Astrocyte of the hippocampus (primary cell): Measurements from ENCODE around the gene ANTKMT.
"Not testable (repeated sequence)": the region's sequence is repeated elsewhere in the genome, so short reads cannot be mapped to it uniquely, and the experiment has no call there.

Experiments used
- DNase-seq: peaks from one replicate; pipeline ENCODE4 v3.0.0; 2011; ENCODE audit warnings: low read depth, low spot score

Gene ANTKMT

DNA sequence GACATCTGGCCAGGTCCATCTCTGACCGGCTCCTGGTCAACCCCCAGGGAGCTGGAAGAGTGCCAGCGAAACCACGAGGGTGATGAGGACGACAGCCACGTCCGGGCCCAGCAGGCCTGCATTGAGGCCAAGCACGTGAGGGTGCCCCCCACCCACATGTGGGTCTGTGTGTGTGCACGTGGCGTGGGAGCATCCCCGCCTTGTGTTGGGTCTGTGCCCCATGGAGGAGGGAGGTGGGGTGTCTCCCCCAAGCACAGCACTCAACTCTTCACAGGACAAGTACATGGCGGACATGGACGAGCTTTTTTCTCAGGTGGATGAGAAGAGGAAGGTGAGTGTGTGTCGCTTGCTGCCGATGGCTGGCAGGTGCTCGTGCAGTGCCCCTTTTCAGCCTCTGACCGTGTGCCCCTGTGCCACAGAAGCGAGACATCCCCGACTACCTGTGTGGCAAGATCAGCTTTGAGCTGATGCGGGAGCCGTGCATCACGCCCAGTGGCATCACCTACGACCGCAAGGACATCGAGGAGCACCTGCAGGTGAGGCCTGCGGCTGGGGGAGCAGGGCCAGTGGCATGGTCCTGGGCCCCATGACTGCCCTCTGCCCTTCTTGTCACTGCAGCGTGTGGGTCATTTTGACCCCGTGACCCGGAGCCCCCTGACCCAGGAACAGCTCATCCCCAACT, 39.1 kb upstream of the ANTKMT start:
- DNase-seq = no peak

DNA sequence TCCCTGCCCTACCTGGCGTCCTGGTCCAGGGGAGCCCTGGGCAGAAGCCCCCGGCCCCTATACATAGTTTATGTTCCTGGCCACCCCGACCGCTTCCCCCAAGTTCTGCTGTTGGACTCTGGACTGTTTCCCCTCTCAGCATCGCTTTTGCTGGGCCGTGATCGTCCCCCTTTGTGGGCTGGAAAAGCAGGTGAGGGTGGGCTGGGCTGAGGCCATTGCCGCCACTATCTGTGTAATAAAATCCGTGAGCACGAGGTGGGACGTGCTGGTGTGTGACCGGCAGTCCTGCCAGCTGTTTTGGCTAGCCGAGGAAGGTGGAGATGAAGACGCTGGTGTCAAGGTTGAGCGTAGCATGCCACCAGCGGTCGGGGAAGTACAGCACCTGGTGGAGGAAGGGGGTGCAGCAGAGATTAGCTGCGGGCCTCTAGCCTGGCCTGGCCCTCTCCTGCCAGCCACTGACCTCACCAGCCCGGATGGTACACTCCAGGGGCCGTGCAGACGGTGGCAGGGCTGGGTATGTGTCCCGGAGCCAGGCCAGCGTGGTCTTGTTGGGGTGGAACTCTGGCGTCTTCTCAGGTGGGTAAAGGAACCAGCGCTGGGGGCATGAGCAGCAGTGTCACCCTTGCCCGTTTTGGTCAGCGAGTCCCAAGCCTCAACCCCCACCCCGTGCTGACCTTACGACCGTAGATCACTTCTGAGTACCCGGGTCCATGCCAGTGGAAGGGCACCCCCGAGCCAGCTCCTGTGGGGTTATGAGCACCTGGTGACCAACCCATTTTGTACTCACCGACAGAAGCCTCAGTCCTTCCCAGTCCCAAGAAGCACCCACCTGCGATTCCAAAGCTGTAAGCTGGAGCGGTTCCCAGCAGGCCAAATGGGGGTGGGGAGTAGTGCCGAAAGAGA, 38.2 kb upstream of the ANTKMT start:
- DNase-seq = no peak

DNA sequence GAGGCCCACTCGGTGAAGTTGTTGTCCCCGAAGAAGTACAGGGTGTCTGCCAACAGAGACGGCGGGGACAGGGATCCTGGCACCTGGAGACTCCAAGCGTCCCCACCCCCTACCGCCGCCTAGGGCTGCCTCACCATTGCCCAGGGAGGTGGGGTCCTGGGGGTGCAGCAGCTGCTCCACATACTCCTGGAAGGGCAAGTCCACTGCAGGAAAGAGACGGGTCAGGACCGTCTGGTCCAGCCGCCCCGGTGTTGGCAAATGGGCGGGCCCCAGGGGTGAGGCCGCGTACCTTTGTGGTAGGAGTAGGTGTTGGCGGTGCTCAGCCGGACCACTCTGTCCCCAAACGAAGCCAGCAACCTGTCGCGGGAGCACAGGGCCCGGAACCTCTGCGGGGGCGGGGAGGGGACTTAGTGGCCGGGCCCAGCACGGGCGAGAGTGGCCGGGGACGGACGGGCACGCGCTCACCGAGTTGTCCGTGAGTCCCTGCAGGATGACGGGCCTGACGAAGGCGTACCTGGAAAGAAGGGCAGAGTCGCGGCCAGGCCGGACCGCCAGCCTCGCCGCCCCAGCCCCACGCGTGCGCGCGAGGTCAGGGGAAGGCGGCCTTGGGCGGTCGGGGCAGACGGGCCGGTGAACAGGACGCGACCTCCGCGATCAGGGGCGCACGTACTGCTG, 37.4 kb upstream of the ANTKMT start:
- DNase-seq = no peak

DNA sequence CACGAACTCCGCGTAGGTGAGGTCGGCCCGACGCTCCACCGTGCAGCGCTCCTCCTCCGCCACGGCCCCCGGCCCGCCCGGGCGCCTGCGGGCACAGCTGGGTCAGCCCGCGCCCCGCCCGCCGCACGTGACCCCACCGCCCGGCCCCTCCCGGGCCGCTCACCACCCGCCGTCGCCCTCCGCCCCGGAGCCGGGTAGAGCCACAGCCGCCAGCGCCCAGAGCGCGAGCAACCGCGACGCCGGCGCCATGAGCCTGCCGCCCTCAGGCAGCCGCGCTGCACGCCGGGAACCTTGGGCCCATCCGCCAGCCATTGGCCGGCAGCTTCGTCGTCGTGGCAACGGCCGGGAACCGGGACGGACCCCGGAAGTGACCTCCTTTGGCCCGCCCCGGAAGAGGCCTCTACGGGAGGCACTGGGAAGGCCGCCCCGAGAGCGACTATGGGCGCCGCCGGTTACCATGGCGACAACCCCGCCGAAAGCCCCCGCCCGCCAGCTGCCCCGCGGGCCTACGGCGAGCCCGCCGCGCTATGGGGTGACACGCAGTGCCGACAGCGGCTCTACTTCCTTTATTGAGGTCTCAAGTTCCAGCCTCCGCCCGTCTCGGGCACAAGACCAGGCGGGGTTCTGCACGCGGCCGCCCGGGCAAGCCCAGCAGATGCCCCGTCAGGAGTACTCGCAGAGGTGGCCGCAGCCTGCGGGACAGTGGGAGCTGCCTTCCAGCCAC, 36.7 kb upstream of the ANTKMT start, which contains the start of gene JMJD8:
Gene JMJD8 (minus strand): TSS at position 264 of the 724 bp plus-strand sequence. CDS start 15 bp downstream, at position 249.
- peak; percentile 99 for DNase-seq

DNA sequence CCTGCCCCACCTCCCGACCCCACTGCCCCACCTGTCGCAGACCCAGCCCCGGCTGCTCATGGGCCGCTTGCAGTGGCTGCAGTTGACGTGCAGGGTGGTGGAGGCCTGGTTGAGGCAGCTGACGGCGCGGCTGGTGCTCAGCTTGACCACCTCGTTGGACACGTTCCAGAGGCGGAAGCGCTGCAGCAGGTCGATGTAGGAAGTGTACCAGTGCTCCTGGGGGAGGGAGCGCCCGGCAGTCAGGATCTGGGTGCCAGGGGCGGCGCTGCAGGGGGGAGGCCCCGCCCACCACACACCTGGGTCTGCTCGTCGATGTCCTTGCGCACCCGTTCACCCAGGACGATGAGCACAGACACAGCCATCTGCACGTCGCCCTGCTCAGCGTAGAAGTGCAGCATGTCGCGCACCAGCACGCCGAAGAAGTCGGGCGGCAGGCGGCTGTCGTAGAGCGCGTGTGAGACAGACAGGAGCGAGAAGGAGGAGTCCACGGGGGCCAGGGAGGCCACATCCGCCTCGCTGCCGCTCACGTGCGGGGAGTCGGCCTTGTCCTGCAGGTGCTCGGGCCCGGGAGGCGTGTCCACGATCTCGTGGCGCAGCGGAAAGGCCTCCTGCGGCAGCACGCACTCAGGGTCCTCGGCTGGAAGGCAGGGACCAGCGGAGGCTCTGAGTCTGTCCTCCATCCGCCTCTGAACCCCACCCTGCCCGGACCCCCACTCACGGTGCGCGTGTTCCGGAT, 35.8 kb upstream of the ANTKMT start:
- no peak for DNase-seq

DNA sequence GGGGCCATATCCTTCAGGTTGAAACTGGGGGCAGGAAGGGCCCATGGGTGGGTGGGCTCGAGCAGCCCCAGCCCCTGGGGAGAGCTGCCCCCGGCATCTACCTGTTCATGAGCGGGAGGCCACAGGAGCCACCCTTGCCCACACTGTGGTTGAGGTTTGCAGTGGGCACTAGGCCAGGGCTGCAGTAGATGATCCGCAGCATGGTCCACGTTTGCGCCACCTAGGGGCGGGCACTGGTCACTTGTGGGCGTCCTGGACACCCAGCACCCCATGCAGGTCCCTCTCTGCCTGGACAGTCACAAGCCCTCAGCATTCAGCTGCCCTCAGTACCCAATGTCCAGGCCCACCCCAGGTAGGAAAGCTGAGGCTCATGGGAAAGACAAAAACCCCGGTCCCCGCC, 35.0 kb upstream of the ANTKMT start:
- peak; percentile 61 for DNase-seq

DNA sequence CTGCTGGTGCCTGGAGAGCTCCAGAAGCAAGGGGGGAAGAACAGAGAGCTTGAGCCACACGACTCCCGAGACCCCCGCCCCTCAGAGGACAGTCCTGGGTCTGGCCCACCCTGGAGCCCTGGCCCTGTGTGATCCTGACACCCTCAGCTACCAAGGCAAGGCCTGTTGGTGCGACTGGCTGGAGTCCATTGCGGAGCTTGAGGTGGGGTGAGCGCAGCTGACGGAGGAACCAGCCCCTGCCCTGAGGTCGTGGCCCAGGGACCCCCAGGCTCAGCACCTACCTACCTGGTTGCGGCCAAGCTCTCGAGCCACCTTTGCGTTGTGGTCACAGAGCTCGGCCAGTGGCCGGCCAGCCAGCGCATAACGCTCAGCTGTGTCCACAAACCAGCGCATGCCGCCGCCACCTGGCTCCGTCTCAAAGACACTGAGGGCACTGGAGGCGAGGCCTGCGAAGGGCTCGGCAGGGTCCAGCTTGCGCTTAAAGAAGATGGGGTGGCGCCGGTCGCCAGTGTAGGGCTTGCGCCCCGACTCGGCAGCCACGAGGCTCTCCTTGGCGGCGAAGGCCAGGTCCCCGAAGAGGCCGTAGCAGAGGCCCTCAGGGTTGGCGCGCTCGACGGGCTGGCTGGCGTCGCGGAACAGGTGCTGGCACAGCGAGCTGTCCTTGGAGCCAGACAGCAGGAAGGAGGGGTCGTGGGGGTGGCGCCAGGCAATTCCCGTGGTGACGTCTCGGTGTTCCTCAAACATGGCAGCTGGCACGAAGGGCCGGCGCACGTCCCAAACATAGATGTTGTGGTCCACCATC, 34.3 kb upstream of the ANTKMT start:
- no peak for DNase-seq

DNA sequence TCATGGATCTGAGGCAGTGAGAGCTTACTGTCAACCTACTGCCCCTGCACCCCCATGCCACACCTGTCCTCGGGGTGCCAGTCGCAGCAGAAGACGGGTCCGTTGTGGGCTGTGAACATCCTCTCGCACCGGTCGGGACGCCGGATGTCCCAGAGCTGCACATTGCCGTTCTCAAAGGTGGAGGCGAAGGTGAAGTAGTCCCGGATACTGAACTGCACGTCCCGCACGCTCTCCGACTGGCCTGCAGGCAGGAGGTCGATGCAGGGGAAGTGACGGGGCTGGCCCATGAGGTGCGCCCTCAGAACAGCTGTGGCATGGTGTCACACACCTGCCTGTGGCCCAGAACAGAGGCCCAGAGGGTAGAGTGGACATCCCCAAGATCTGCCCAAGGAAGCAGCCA, 33.4 kb upstream of the ANTKMT start:
- DNase-seq = no peak

DNA sequence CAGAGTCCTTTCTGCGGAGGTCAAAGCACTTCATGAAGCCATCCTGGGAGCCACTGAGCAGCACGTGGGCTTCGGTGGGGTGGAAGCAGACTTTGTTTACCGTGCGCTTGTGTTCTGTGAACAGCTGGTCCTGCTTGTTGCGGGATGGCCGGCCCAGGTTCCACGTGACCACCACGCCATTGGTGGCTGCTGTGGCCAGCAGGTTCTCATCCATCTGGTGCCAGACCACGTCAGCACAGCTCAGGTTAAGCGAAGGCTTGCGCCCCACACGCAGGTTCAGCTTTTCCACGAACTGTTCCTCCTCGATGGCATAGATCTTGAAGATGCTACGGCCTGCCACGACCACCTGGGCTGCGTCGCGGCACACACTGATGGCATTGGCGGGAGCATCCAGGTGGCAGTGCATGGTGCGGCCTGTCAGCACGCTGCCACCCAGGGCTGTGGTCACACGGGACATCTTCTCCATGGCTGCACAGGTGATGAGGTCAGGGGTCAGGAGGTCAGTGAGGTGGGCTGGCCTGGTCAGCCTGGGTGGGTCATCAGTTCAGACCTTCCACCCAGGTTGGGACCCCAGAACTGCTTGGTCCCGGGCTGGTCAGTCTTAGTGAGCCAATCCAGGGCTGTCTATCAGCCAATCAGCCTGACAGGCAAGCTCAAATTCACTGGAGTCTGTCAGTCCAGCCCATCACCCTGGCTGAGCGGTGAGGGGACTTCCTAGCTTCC, 31.6 kb upstream of the ANTKMT start:
- no peak for DNase-seq

DNA sequence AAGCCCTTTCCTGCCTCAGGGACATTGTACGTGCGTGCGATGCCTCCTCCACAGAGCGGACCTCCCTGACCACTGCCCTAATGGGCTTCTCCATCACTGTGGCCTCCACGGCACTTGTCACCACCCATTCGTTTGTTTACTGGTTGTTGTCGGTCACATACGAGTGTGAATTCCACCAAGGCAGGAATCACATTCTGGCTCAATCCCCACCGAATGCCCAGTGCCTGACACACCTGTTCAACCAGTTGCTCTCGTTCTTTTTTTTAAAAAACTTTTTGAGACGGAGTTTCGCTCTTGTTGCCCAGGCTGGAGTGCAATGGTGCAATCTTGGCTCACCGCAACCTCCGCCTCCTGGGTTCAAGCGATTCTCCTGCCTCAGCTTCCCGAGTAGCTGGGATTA, 29.7 kb upstream of the ANTKMT start:
- DNase-seq = not testable (repeated sequence)

DNA sequence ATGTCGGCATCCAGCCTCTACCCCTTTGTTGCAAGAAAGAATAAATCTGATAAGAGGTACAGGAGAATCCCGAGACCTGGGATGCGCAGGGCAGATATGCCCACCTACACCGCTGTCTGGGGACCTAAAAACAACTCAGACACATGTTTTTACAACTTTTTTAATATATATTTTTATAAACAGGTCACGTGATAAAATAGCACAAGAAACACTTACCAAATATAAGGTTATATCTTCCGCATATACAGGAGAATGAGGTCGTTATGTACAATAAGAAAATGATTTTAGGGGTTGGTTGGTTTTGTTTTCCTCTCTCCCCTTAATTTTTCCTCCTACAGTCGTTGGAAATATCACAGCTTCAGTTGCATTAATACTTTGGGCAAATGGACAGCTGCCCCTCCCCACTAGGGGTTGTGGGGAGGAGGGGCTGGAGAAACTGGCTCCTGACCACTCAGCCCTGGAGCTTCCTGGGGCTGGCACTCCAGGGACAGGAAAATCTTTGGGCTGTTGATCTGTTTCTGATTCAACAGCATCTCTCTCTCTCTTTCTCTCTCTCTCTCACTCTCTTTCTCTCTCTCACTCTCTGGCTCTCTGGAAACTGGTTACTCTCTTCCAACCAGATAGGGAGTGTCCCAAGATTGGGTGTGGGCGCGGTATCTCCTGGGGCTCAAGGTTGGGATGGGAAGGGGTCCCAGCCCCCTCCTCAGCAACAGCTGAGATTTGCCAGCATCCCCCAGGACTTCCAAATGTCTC, 28.4 kb upstream of the ANTKMT start:
- DNase-seq = no peak

DNA sequence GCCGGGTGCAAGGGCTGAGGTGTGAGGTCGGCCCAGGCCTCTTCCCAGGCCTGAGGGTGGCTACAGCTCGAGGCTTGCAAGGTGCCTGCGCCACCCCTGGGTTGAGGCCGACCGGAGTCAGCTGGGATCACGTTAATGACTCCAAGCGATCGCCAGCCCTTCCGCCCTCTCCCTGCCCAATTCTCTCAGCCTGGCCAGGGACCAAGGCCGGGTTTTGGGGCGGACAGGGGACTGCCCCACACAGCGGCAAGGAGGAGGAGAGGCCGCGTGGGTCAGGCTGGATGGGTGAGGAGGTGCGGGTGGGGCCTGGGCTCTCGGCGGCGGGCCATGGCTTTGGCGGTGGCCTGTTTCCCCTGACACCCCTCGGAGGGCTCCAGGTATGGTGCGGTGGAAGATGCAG, 27.6 kb upstream of the ANTKMT start:
- no peak for DNase-seq

DNA sequence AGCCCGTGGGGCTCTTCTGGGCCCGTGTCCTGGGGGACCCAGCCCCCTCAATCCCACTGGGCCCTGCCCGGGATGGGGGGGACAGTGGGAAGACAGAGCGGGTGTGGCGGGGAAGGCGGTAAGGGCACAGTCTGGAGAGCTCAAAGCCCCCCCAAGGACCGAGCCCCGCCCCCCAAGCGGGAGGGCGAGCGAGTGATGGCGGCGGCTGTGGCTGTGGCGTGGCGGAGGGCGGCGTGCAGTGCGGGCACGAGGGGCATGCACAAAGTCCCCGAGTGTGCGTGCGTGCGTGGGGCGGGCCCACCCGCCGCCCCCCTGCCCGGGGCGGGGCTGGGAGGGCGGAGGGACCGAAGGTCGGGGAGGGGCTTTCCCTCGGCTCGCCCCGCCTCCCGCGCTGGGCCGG, 27.2 kb upstream of the ANTKMT start:
- no peak for DNase-seq

DNA sequence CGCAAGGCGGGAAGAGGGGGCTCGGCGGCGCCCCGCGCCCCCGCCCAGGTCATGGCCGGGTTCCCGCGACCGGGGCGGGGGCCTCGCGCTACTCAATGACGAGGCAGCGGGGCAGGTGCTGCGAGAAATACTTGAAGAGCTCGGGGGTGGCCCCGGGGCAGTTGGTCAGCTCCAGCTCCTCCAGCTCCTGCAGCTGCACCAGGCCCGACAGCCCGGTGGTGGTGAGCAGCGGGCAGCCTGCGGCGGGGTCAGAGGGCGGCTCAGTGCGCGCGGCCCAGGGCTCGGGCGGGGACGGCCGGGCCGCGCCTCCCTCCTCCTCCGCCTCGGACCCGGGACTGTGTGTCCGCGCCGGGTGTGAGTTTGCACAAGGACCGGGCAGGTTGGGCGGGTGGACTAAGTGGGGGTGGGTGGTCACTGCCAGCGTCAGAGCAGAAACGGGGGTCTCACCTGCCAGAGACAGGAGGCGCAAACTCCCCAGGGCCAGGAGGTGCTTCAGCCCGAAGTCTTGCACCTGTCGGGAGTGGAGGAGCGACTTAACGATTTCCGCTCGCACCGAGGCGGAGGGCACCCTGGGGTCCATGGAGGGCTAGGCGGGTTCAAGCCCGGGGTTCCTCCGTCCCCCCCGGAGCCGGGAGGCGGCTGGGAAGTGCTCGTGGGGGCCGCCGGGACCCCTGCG, 26.6 kb upstream of the ANTKMT start:
- DNase-seq = no peak

DNA sequence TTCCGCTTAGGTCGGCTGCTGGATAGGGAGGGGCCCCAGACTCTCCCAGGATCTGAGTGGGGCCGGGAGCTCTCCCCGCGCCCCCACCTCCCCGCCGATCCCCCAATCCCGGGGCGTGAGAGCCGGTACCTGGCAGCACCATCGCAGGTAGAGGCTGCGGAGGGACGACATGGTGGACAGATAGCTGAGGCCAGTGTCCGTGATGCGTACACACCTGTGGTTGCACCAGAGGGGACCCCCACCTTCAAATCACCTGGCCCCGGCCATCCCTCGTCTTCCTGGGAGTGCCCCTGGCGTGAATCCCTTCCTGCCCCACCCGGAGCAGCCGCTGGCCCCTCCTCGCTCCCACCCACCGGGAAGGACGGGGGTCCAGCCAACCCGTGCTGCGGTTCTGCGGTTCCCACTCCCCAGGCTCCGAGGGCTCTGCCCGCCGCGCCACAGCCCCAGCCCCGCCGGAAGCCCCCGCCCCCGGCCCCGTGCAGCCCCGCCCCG, 26.0 kb upstream of the ANTKMT start:
- DNase-seq = no peak

DNA sequence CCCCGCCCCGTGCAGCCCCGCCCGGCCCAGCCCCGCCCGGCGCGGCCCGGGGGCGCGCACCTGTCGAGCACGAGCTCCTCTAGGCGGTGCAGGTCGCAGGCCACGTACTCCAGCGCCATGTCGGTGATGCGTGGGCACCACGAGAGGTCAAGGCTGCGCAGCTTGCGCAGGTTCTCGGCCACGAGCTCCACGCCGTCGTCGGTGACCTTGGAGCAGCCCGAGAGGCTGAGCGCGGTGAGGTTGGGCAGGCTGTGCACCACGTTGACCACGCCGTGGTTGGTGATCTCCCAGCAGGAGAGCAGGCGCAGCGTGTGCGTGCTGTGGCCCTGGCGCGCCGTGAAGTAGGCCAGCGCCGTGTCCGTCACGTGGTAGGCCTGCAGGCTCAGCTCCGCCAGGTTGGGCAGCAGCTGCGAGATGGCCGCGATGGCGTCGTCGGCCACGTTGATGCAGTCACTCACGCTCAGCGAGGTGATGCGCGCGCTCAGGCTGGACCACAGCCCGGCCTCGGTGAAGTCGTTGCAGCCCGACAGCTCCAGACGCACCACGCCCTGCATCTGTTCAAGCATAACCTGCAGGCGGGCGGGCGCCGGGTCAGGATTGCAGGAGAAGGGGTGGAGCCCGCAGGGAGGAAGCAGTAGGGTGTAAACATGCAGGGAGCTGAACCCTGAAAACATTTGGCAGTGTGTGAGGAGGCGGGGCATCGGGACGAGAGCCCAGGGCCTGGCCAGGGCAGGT, 25.4 kb upstream of the ANTKMT start:
- DNase-seq = no peak

DNA sequence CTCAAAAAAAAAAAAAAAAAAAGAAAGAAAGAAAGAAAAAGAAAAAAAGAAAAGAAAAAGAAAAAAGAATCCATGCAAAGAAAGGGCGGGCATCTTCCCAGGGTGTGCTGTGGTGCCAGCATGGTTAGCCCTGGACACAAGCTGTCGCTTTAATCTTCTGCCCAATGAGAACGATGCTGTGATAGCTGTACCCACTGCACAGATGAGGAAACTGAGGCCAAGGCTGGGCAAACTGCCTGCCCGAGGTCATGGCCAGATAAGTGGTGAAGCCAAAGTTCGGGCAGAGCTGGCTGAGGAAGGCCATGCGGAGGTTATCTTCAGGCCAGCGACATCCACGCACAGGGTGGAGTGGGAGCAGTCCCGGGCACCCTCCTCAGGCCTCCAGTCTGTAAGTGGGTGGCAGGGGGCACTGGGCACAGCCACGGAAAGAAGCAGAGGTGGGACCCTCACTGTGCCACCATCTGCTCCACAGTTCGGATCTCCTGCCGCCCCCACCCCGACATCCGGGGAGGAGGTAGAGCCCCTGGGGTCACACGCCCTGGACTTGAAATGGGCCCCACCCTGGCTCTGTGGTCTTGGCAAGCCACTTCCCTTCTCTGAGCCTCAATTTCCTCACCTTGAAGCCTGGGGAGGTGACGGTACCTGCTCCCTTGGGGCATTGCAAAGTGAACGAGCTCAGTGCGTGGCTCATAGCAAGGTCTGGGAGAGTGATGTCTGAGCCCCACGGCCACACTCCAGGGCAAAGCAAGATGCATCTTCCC, 21.9 kb upstream of the ANTKMT start:
- DNase-seq = no peak
